Measurements from ENCODE around the gene CRACDL.

- TF ChIP-seq TAF1 (IDR thresholded peaks at IDR 0.05; ENCODE audit: borderline replicate concordance, insufficient read depth, low read length) (no peak), POLR2AphosphoS5 (IDR thresholded peaks at IDR 0.05; ENCODE audit: low read depth, low read length) (no peak), REST (IDR thresholded peaks at IDR 0.05; ENCODE audit: insufficient read depth in 1 of 2, low read depth in 2 of 2, low read length in 2 of 2) (no peak), SIN3A (IDR thresholded peaks at IDR 0.05; ENCODE audit: borderline replicate concordance, insufficient read depth, low read length) (no peak), FOXP2 (optimal IDR thresholded peaks at IDR 0.05; ENCODE audit: borderline replicate concordance, extremely low read depth, extremely low read length, insufficient read depth) (no peak)
Observed at GRCh38 chr2:98893911-98894321, 42.1 kb downstream of the CRACDL start.
